DMS79 (cell line): ENCODE data around the gene ABHD4.
"Not testable (repeated sequence)": the region's sequence is repeated elsewhere in the genome, so short reads cannot be mapped to it uniquely, and the experiment has no call there.

Experiments
- DNase-seq: peaks from one replicate; lab custom pipeline; 2025; lab: John Stamatoyannopoulos, UW

The ABHD4 gene

GRCh38 chr14:22561661-22562579 lies 36.2 kb upstream of the ABHD4 start:
- no peak for DNase-seq

GRCh38 chr14:22563987-22564386 lies 34.1 kb upstream of the ABHD4 start:
- no peak for DNase-seq

- DNase-seq: no peak
Observed at GRCh38 chr14:22564463-22564862, 33.6 kb upstream of the ABHD4 start.

- no peak for DNase-seq
Observed at GRCh38 chr14:22565391-22565945, 32.6 kb upstream of the ABHD4 start.

- DNase-seq: not testable (repeated sequence)
Observed at GRCh38 chr14:22566266-22566665, 31.8 kb upstream of the ABHD4 start.

- DNase-seq: no peak
Observed at GRCh38 chr14:22566845-22567244, 31.3 kb upstream of the ABHD4 start.

- no peak for DNase-seq
Observed at GRCh38 chr14:22567437-22567836, 30.7 kb upstream of the ABHD4 start.

GRCh38 chr14:22569106-22569736 lies 28.9 kb upstream of the ABHD4 start:
- DNase-seq: no peak

GRCh38 chr14:22569737-22570131 lies 28.4 kb upstream of the ABHD4 start:
- no peak for DNase-seq

GRCh38 chr14:22570132-22570949 lies 27.8 kb upstream of the ABHD4 start:
- peak; percentile 69 for DNase-seq

- DNase-seq: no peak
Observed at GRCh38 chr14:22572562-22573058, 25.5 kb upstream of the ABHD4 start.

- DNase-seq: no peak
Observed at GRCh38 chr14:22573804-22574203, 24.3 kb upstream of the ABHD4 start.

- DNase-seq: no peak
Observed at GRCh38 chr14:22577334-22577908, 20.7 kb upstream of the ABHD4 start.

- no peak for DNase-seq
Observed at GRCh38 chr14:22579236-22579635, 18.9 kb upstream of the ABHD4 start.

- DNase-seq: no peak
Observed at GRCh38 chr14:22579881-22580280, 18.2 kb upstream of the ABHD4 start.

- DNase-seq: no peak
Observed at GRCh38 chr14:22580625-22581024, 17.5 kb upstream of the ABHD4 start.

GRCh38 chr14:22583994-22584393 lies 14.1 kb upstream of the ABHD4 start:
- DNase-seq: no peak

- no peak for DNase-seq
Observed at GRCh38 chr14:22587247-22587646, 10.9 kb upstream of the ABHD4 start.

GRCh38 chr14:22587677-22588422 lies 10.2 kb upstream of the ABHD4 start:
- not testable (repeated sequence) for DNase-seq

- no peak for DNase-seq
Observed at GRCh38 chr14:22588526-22589095, 9.5 kb upstream of the ABHD4 start.
